ENCODE data around the gene PRKCA.

DNA sequence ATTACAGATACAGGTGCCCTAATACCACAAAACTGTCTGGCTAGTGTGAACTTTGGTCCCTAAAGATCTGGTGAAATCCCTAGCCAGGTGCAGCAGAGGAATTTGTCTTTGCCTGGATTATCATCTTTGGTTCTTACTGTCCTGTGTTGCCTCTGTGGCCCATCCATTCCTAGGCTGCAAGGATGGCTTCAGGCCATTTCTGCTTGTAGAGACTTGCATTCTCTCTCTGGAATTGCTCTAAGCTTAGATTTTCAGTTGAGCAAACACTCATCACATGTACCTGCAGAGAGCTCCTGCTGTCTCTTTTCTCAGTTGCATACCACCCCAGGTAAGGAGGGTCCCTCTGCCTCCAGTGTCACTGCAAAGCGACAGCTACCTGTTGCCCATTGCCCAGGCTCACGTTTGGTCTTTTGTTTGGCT, 114.9 kb downstream of the PRKCA start:
- TF ChIP-seq CTCF (IDR thresholded peaks at IDR 0.05), result no peak
- TF ChIP-seq EP300 (IDR thresholded peaks at IDR 0.05), result no peak

All from ovary (tissue), 3 donors.